SH-SY5Y (cell line): Measurements from ENCODE around the gene GNAI1.

ENCODE experiments used
- GATA2 ChIP-seq: IDR thresholded peaks from 2 replicates; pipeline ENCODE4 v1.6.1; 2011; ENCODE audit warnings: mild to moderate bottlenecking, low read depth, low read length
- GATA3 ChIP-seq: IDR thresholded peaks from 2 replicates; pipeline ENCODE4 v1.6.1; 2011; ENCODE audit warnings: low read depth, mild to moderate bottlenecking, low read length, moderate library complexity

DNA sequence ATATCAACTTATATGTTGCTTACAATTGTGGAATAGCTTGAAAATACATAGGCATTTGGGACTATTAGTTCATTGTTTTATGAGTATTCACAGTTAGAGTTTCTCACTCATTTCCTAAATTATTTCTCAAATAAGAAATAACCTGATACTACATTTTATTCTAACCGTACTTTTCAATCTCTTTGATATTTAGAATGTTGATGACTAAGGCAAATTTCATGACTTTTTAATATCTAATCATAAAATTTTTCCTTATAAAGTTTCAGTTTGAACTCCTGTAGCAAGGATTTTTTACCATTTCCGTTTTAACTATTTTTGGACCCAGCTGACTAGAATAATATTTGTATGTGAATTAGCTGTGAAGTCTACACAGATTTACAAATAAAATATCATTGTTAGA lies 41.3 kb upstream of the GNAI1 start:
- TF ChIP-seq GATA3 (no peak), GATA2 (no peak)
